ENCODE results near the gene SLC31A2.

The SLC31A2 gene

DNA sequence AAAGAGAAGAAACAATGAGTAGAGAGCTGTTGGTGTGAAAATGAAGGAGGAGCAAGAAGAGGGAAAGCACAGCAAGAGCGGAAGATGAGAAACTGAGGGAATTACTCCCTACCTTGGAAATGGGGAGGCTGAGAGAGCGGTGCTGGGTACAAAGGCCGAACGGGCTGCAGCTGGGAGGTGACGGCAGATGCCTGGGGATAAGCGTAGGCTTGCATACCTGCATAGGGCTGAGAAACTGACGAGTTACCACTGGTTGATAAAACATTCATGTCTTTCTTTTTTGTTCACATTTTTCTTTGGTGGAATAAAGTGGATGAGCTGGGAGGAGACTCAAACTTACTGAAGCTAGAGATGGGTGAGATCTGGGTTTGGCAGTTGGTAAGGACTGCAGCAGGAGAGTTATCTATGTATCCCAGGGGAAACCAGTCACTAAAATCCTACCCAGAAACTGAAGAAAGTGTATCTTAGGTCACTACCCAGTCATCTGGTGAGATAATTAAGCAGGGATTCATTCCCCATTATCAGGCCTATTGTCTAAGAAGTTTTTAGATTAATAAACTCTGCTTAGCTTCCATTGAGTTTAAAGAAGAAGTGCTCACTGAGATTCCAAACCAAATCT lies 35.4 kb downstream of the SLC31A2 start:
- TF ChIP-seq TAF1 (IDR thresholded peaks at IDR 0.05; ENCODE audit: borderline replicate concordance, insufficient read depth, low read length) (no peak), FOXP2 (optimal IDR thresholded peaks at IDR 0.05; ENCODE audit: borderline replicate concordance, extremely low read depth, extremely low read length, insufficient read depth) (no peak), POLR2AphosphoS5 (IDR thresholded peaks at IDR 0.05; ENCODE audit: low read depth, low read length) (no peak), SIN3A (IDR thresholded peaks at IDR 0.05; ENCODE audit: borderline replicate concordance, insufficient read depth, low read length) (no peak)
- TF ChIP-seq, protein P1, sequence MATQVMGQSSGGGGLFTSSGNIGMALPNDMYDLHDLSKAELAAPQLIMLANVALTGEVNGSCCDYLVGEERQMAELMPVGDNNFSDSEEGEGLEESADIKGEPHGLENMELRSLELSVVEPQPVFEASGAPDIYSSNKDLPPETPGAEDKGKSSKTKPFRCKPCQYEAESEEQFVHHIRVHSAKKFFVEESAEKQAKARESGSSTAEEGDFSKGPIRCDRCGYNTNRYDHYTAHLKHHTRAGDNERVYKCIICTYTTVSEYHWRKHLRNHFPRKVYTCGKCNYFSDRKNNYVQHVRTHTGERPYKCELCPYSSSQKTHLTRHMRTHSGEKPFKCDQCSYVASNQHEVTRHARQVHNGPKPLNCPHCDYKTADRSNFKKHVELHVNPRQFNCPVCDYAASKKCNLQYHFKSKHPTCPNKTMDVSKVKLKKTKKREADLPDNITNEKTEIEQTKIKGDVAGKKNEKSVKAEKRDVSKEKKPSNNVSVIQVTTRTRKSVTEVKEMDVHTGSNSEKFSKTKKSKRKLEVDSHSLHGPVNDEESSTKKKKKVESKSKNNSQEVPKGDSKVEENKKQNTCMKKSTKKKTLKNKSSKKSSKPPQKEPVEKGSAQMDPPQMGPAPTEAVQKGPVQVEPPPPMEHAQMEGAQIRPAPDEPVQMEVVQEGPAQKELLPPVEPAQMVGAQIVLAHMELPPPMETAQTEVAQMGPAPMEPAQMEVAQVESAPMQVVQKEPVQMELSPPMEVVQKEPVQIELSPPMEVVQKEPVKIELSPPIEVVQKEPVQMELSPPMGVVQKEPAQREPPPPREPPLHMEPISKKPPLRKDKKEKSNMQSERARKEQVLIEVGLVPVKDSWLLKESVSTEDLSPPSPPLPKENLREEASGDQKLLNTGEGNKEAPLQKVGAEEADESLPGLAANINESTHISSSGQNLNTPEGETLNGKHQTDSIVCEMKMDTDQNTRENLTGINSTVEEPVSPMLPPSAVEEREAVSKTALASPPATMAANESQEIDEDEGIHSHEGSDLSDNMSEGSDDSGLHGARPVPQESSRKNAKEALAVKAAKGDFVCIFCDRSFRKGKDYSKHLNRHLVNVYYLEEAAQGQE (IDR thresholded peaks at IDR 0.05; ENCODE audit: insufficient read depth in 1 of 2, low read depth in 2 of 2, low read length in 2 of 2) = no peak

- TF ChIP-seq SIN3A (IDR thresholded peaks at IDR 0.05; ENCODE audit: borderline replicate concordance, insufficient read depth, low read length) (no peak), TAF1 (IDR thresholded peaks at IDR 0.05; ENCODE audit: borderline replicate concordance, insufficient read depth, low read length) (no peak), FOXP2 (optimal IDR thresholded peaks at IDR 0.05; ENCODE audit: borderline replicate concordance, extremely low read depth, extremely low read length, insufficient read depth) (no peak), POLR2AphosphoS5 (IDR thresholded peaks at IDR 0.05; ENCODE audit: low read depth, low read length) (no peak)
- TF ChIP-seq, protein P1 (IDR thresholded peaks at IDR 0.05; ENCODE audit: insufficient read depth in 1 of 2, low read depth in 2 of 2, low read length in 2 of 2) = no peak
These were observed 37.3 kb downstream of the SLC31A2 start for GRCh38 chr9:113187929-113188595.

GRCh38 chr9:113192455-113192854 lies 41.6 kb downstream of the SLC31A2 start:
- TF ChIP-seq, protein P1 (IDR thresholded peaks at IDR 0.05; ENCODE audit: insufficient read depth in 1 of 2, low read depth in 2 of 2, low read length in 2 of 2) = no peak
- TF ChIP-seq POLR2AphosphoS5 (IDR thresholded peaks at IDR 0.05; ENCODE audit: low read depth, low read length) (no peak), TAF1 (IDR thresholded peaks at IDR 0.05; ENCODE audit: borderline replicate concordance, insufficient read depth, low read length) (no peak), FOXP2 (optimal IDR thresholded peaks at IDR 0.05; ENCODE audit: borderline replicate concordance, extremely low read depth, extremely low read length, insufficient read depth) (no peak), SIN3A (IDR thresholded peaks at IDR 0.05; ENCODE audit: borderline replicate concordance, insufficient read depth, low read length) (no peak)

DNA sequence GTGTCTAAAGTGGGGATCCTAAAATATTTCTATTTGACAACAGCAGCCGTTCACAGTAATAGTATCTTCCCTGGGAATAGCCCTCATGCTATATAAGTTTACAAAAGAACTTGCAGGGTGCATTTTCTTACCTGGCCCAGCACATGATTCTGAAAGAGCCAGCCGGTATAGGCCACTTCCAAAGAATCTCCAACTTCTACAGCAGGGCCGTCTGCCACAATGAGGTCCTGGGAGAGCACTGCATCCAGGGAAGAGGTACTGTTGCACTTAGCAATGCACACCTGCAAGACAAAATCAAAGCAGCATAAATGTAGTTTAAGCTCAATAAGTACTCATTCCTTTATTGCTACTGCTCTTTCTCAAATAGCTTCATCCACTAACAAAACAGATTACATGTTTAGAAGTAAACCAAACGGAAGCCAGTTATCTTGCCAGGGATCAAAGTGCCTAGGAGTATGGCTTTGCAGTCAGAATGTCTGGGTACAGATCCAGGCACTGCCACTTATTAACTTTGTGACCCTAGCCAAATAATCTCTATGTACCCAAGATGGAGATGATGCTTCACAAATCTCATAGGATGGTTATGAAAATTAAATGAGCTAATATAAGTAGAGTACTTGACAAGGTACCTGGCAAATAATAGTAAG lies 49.0 kb downstream of the SLC31A2 start:
- TF ChIP-seq SIN3A (IDR thresholded peaks at IDR 0.05; ENCODE audit: borderline replicate concordance, insufficient read depth, low read length) (no peak), TAF1 (IDR thresholded peaks at IDR 0.05; ENCODE audit: borderline replicate concordance, insufficient read depth, low read length) (no peak), POLR2AphosphoS5 (IDR thresholded peaks at IDR 0.05; ENCODE audit: low read depth, low read length) (no peak), FOXP2 (optimal IDR thresholded peaks at IDR 0.05; ENCODE audit: borderline replicate concordance, extremely low read depth, extremely low read length, insufficient read depth) (no peak)
- TF ChIP-seq, protein P1 (IDR thresholded peaks at IDR 0.05; ENCODE audit: insufficient read depth in 1 of 2, low read depth in 2 of 2, low read length in 2 of 2) = no peak

All from PFSK-1 (cell line).